ENCODE measurements around the gene PPARG. TPM values are rescaled to one million over a fixed set of nuclear protein-coding genes. Genes with fewer than 3 reads are reported as not detected.
A peak's percentile ranks its signal among the peaks of the same experiment; 100 is the strongest.

The PPARG gene
- total and polyA plus RNA-seq, 2 of the 8 experiments (the other 6 are each of a cell fraction or from before 2014, with no cell fraction given), result 0.06 TPM; not detected in 1

DNA sequence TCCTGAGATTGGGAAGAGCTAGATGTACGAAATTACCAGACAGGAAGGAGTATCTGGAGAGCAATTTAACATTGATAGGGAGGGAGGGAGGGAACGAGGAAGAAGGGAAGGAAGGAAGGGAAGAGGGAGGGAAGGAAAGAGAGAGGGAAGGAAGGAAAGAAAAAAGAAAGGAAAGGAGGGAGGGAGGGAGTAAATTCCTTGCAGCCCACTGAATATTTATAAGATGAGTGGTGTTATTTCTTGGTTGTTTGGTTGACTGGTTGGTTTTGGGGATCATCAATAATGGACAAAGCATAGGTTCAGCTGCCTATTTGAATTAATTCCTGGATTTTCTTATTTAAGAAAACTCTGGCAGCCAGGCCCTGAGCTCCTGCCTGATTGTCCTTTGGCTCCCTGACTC lies 179.9 kb downstream of the PPARG start:
- 86% methylated on average over 1 of the region's 2 CpGs; no CpG with 5 or more reads in 1 of the 2 experiments for WGBS, 2 experiments (ENCODE audit: extremely low coverage in 1 of 2, insufficient coverage in 1 of 2, insufficient read length in 1 of 2, insufficient replicate concordance in 2 of 2, low coverage in 1 of 2, low lambda C conversion rate in 2 of 2, missing lambda C conversion rate in 1 of 2)
- H3K36me3 ChIP-seq (ENCODE audit: control insufficient read depth in 2 of 4, insufficient read depth in 4 of 4, low read length in 3 of 4), result no peaks in the 10 kb centered on the region
- no peak overlapping the region for H3K4ac ChIP-seq (replicated peaks; ENCODE audit: insufficient read length, low read depth, low read length)
- no peak overlapping the region for H2BK5ac ChIP-seq (ENCODE audit: low read depth, low read length)
- H3K23me2 ChIP-seq (ENCODE audit: low read depth, low read length), result no peaks in the 10 kb centered on the region
- H3K23ac ChIP-seq (ENCODE audit: insufficient read length), result no peak overlapping the region
- no peak overlapping the region for H3K4me2 ChIP-seq (ENCODE audit: insufficient read depth in 1 of 2, low read depth in 2 of 2, low read length in 2 of 2)
- H2BK120ac ChIP-seq (replicated peaks; ENCODE audit: low read depth, low read length), result no peak overlapping the region
- FAIRE-seq (no peak), DNase-seq (ENCODE audit: low read depth in 1 of 2, low spot score in 2 of 2) (no peak)
- H3K4me1 ChIP-seq (replicated peaks in 1 of 4; ENCODE audit: control insufficient read depth in 3 of 4, insufficient read depth in 4 of 4, low read length in 3 of 4), result peaks cover 0 to 4% (median 0%) of the 10 kb centered on the region in 4 experiments; a peak in 2 of 7 replicates
- no peak overlapping the region for H4K91ac ChIP-seq (replicated peaks; ENCODE audit: insufficient read length, low read length)
- no peak overlapping the region for H4K8ac ChIP-seq (ENCODE audit: extremely low read depth, insufficient read depth, low read length)
- H2BK15ac ChIP-seq (ENCODE audit: low read length), result no peak overlapping the region
- ChIA-PET CTCF (ENCODE audit: partially characterized antibody) (interaction anchor here (1.2 to 5.3 kb wide), 4 partner anchors 9 to 292 kb away, joined by 3 to 25 read pairs (median 14); no protein-coding TSS in a partner anchor), POLR2A (ENCODE audit: partially characterized antibody) (no interaction called here)
- no peak overlapping the region for H2AFZ ChIP-seq (ENCODE audit: low read length)
- no peak overlapping the region for H4K5ac ChIP-seq (ENCODE audit: insufficient read length, low read depth, low read length)
- H3K79me1 ChIP-seq (ENCODE audit: low read depth, low read length), result no peaks in the 10 kb centered on the region
- H2BK12ac ChIP-seq (ENCODE audit: low read depth, low read length), result no peak overlapping the region
- no peak overlapping the region for H3K27ac ChIP-seq (ENCODE audit: low read depth, low read length)
- no peak overlapping the region for H2BK20ac ChIP-seq (ENCODE audit: low read length)
- H2AK5ac ChIP-seq (ENCODE audit: low read depth, low read length), result no peak overlapping the region
- no peaks in the 10 kb centered on the region for H3K9me3 ChIP-seq (ENCODE audit: insufficient read depth in 2 of 2, low read depth in 1 of 2, low read length in 1 of 2)
- H3K27me3 ChIP-seq (replicated peaks in 1 of 4; ENCODE audit: control insufficient read depth in 3 of 4, extremely low read depth in 1 of 4, insufficient read depth in 3 of 4, low read length in 3 of 4), result no peaks in the 10 kb centered on the region
- H3K9ac ChIP-seq (replicated peaks in 1 of 4; ENCODE audit: extremely low read depth in 1 of 4, low read depth in 3 of 4, low read length in 3 of 4), result no peak overlapping the region
- H3K4me3 ChIP-seq (ENCODE audit: extremely low read depth in 1 of 4, insufficient read depth in 2 of 4, low read depth in 3 of 4, low read length in 4 of 4), result no peak overlapping the region
- no peak overlapping the region for H3K18ac ChIP-seq (ENCODE audit: extremely low read depth, low read length)
- no peaks in the 10 kb centered on the region for H3K79me2 ChIP-seq (ENCODE audit: control insufficient read depth in 1 of 2, insufficient read depth in 2 of 2, low read length in 2 of 2)
- H4K20me1 ChIP-seq (replicated peaks in 1 of 2; ENCODE audit: control insufficient read depth in 1 of 2, insufficient read depth in 2 of 2, low read length in 2 of 2), result no peaks in the 10 kb centered on the region
- H3K56ac ChIP-seq (replicated peaks; ENCODE audit: insufficient read length, low read depth, low read length), result peak overlapping the region; percentile 22
- no peak overlapping the region for H3K14ac ChIP-seq (ENCODE audit: insufficient read length)
- no peak for TF ChIP-seq FOSL1 (IDR thresholded peaks at IDR 0.05; ENCODE audit: insufficient read depth, low read depth, low read length)
- no peak for TF ChIP-seq KDM4A (IDR thresholded peaks at IDR 0.05; ENCODE audit: low read depth, low read length, severe bottlenecking)
- TF ChIP-seq CHD2 (IDR thresholded peaks at IDR 0.05; ENCODE audit: low read length), result no peak
- no peak for TF ChIP-seq SP1 (IDR thresholded peaks at IDR 0.05; ENCODE audit: low read depth, low read length)
- no peak for TF ChIP-seq MAFK (IDR thresholded peaks at IDR 0.05; ENCODE audit: low read depth, low read length)
- no peak for TF ChIP-seq USF2 (IDR thresholded peaks at IDR 0.05; ENCODE audit: low read length)
- TF ChIP-seq CEBPB (IDR thresholded peaks at IDR 0.05; ENCODE audit: low read depth, low read length), result no peak
- no peak for TF ChIP-seq EP300 (IDR thresholded peaks at IDR 0.05; ENCODE audit: borderline replicate concordance in 1 of 2, low read depth in 2 of 2, low read length in 2 of 2)
- no peak for TF ChIP-seq EZH2 (IDR thresholded peaks at IDR 0.05; ENCODE audit: low read depth, low read length, severe bottlenecking)
- no peak for TF ChIP-seq KDM1A (IDR thresholded peaks at IDR 0.05; ENCODE audit: borderline replicate concordance, low read length)
- TF ChIP-seq, protein P1, sequence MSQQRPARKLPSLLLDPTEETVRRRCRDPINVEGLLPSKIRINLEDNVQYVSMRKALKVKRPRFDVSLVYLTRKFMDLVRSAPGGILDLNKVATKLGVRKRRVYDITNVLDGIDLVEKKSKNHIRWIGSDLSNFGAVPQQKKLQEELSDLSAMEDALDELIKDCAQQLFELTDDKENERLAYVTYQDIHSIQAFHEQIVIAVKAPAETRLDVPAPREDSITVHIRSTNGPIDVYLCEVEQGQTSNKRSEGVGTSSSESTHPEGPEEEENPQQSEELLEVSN (IDR thresholded peaks at IDR 0.05), result no peak
- no peak for TF ChIP-seq SAP30 (IDR thresholded peaks at IDR 0.05; ENCODE audit: insufficient read depth, insufficient replicate concordance, low read length)
- no peak for TF ChIP-seq POLR2A (IDR thresholded peaks at IDR 0.05; ENCODE audit: control extremely low read depth in 1 of 2, low read depth in 2 of 2, low read length in 2 of 2)
